HepG2 (cell line): ENCODE results near the gene AHCYL2. TPM values are rescaled to one million over a fixed set of nuclear protein-coding genes. Genes with fewer than 3 reads are reported as not detected.

Experiments used
- ATAC-seq: fragments of 200-7000 bp; cut with Tn5 transposase; 3 replicates; pipeline ENCODE4 v1.9.1; 2020; ENCODE audit warnings: mild to moderate bottlenecking, moderate library complexity
- BruUV-seq: library from RNA; stranded (reverse); fragments of 400-500 nt; replicated peaks from 2 replicates; lab custom pipeline; 2021; lab: Mats Ljungman, UMichigan
- CTCF ChIA-PET: fragments of 300-600 bp; formaldehyde crosslinking; extraction: SDS; loops from one replicate; lab custom pipeline; 2021; ENCODE audit warnings: low total read pairs, inconsistent platforms, low intra/inter-chr PET ratio; lab: Yijun Ruan, JAX
- POLR2A ChIA-PET: fragments of 350-600 bp; sonication (Branson Sonifier 250); formaldehyde crosslinking; loops from one replicate; lab custom pipeline; 2020; ENCODE audit warnings: antibody characterized with exemption, inconsistent platforms; lab: Yijun Ruan, JAX
- DNase-seq: peaks from one replicate; pipeline ENCODE4 v3.0.0-alpha.2; 2015; ENCODE audit warnings: low spot score
- FAIRE-seq: peaks from 3 replicates; lab custom pipeline; 2011; peaks lifted over from hg19 to GRCh38; lab: Jason Lieb, UNC
- H2AFZ ChIP-seq: one replicate; pipeline ENCODE4 v1.6.1; 2011; ENCODE audit warnings: low read length, inconsistent platforms
- H3K27ac ChIP-seq: fragments of 300-600 bp; 3 replicates; pipeline ENCODE4 v1.8.0; 2011; ENCODE audit warnings: mixed run types, mild to moderate bottlenecking, mixed read lengths, low read length, inconsistent platforms; ENCODE audit not compliant: insufficient read depth; ENCODE audit errors: extremely low read length
- H3K27me3 ChIP-seq, 2 experiments: fragments of 200-600 bp in 1 of 2; 2 replicates in 1 of 2; 3 replicates in 1 of 2; pipeline versions ENCODE4 v1.6.0 to v1.8.0; 2011; ENCODE audit warnings: low read length in 2 of 2, mild to moderate bottlenecking in 2 of 2, moderate library complexity in 2 of 2, inconsistent platforms in 1 of 2; ENCODE audit not compliant: insufficient read depth in 2 of 2, control insufficient read depth in 1 of 2
- H3K36me3 ChIP-seq, 2 experiments: fragments of 200-600 bp in 1 of 2; replicated peaks in 1 of 2; 2 replicates in 1 of 2; 3 replicates in 1 of 2; pipeline versions ENCODE4 v1.5.1 to v1.8.0; 2011; ENCODE audit warnings: low read length in 2 of 2, inconsistent platforms in 1 of 2; ENCODE audit not compliant: insufficient read depth in 2 of 2, control insufficient read depth in 1 of 2
- H3K4me1 ChIP-seq: 2 replicates; pipeline ENCODE4 v1.5.1; 2012; ENCODE audit warnings: low read length, inconsistent platforms; ENCODE audit not compliant: insufficient read depth
- H3K4me2 ChIP-seq: 2 replicates; pipeline ENCODE4 v1.6.0; 2011; ENCODE audit warnings: low read depth, low read length, inconsistent platforms
- H3K4me3 ChIP-seq, 3 experiments: fragments of 200-600 bp in 1 of 3; sonication (generic), shearing (Covaris generic) in 1 of 3; replicated peaks in 1 of 3; 2 replicates each; pipeline ENCODE4 v1.5.1; 2011 to 2016; ENCODE audit warnings: low read length in 3 of 3, inconsistent platforms in 2 of 3, low read depth in 2 of 3, mild to moderate bottlenecking in 2 of 3, control low read depth in 1 of 3, mixed read lengths in 1 of 3; ENCODE audit not compliant: insufficient read depth in 1 of 3
- H3K79me2 ChIP-seq: one replicate; pipeline ENCODE4 v1.6.1; 2011; ENCODE audit warnings: low read length, inconsistent platforms; ENCODE audit not compliant: insufficient read depth
- H3K9ac ChIP-seq: 2 replicates; pipeline ENCODE4 v1.6.0; 2011; ENCODE audit warnings: mild to moderate bottlenecking, low read depth, low read length, inconsistent platforms; ENCODE audit not compliant: insufficient read depth
- H3K9me3 ChIP-seq: 2 replicates; pipeline ENCODE4 v1.5.1; 2012; ENCODE audit warnings: mild to moderate bottlenecking, low read length
- H4K20me1 ChIP-seq: 2 replicates; pipeline ENCODE4 v1.6.0; 2011; ENCODE audit warnings: inconsistent platforms, mild to moderate bottlenecking, low read length, moderate library complexity; ENCODE audit not compliant: insufficient read depth
- BRD4 ChIP-seq: sonication (generic); formaldehyde crosslinking; IDR thresholded peaks from 2 replicates; pipeline ENCODE4 v1.4.0; 2020; ENCODE audit warnings: missing genetic modification reagents
- CBX1 ChIP-seq: IDR thresholded peaks from one replicate; pipeline ENCODE4 v1.6.1; 2016; ENCODE audit warnings: antibody characterized with exemption, low read depth
- FOXP1 ChIP-seq, 2 experiments: fragments of 450-650 bp in 1 of 2; IDR thresholded peaks; 2 replicates each; pipeline ENCODE4 v1.6.1; 2017 to 2018; ENCODE audit warnings: antibody characterized with exemption in 1 of 2
- FUBP1 ChIP-seq: sonication (generic); formaldehyde crosslinking; IDR thresholded peaks from 2 replicates; pipeline ENCODE4 v1.5.1; 2020; ENCODE audit warnings: missing genetic modification reagents, mild to moderate bottlenecking, borderline replicate concordance
- GLI4 ChIP-seq: sonication (generic); formaldehyde crosslinking; IDR thresholded peaks from 2 replicates; pipeline ENCODE4 v1.5.1; 2020; ENCODE audit warnings: missing genetic modification reagents, mild to moderate bottlenecking, moderate library complexity, borderline replicate concordance
- HNRNPLL ChIP-seq: fragments of 200-400 bp; formaldehyde crosslinking; IDR thresholded peaks from 2 replicates; pipeline ENCODE4 v1.6.1; 2017; ENCODE audit warnings: mild to moderate bottlenecking, low read depth, low read length; ENCODE audit not compliant: poor library complexity, severe bottlenecking
- PHF21A ChIP-seq: sonication (generic); formaldehyde crosslinking; IDR thresholded peaks from 2 replicates; pipeline ENCODE4 v1.5.0; 2020; ENCODE audit warnings: mild to moderate bottlenecking, missing genetic modification reagents
- REXO4 ChIP-seq: sonication (generic); formaldehyde crosslinking; IDR thresholded peaks from 2 replicates; pipeline ENCODE4 v1.8.0; 2022; ENCODE audit warnings: missing genetic modification reagents, mild to moderate bottlenecking, borderline replicate concordance
- ZBTB46 ChIP-seq: sonication (generic); formaldehyde crosslinking; IDR thresholded peaks from 2 replicates; pipeline ENCODE4 v1.4.0; 2020; ENCODE audit warnings: mild to moderate bottlenecking, missing genetic modification reagents, borderline replicate concordance
- ZNF546 ChIP-seq: sonication (generic); formaldehyde crosslinking; conservative IDR thresholded peaks from 2 replicates; pipeline ENCODE4 v1.8.1; 2023; ENCODE audit warnings: mild to moderate bottlenecking, missing genetic modification reagents
- ZNF776 ChIP-seq: sonication (generic); formaldehyde crosslinking; IDR thresholded peaks from 2 replicates; pipeline ENCODE4 v1.4.0; 2020; ENCODE audit warnings: mild to moderate bottlenecking, missing genetic modification reagents
- WGBS: methylation state at CpG from one replicate; pipeline ENCODE4 v1.1.6; 2017; ENCODE audit warnings: low lambda C conversion rate; 5-methylcytosine and 5-hydroxymethylcytosine counted together
- in situ Hi-C: cut with HindIII; loops from 2 replicates; pipeline ENCODE4 v1.10.0; 2017; ENCODE audit warnings: low pct_unique_long_range_greater_than_20kb; ENCODE audit not compliant: extremely low pct_ligation_motif_present
- intact Hi-C: fragments of 100-400 bp; cut with micrococcal nuclease; formaldehyde crosslinking; loops from one replicate; pipeline ENCODE4 v1.10.0; 2022; ENCODE audit not compliant: unreplicated experiment
- polyA plus RNA-seq, 8 experiments: library from polyadenylated mRNA; depleted of rRNA in 3 of 8; stranded (reverse) in 7 of 8; unstranded in 1 of 8; fragments of >200 nt; fragmentation: Illumina TruSeq in 4 of 8; extraction: Trizol in 4 of 8; gene quantifications; 2 replicates each; pipeline versions ENCODE4 v1.2.1 to v1.2.3, GENCODE V29; 2011 to 2016; ENCODE audit warnings: low read depth in 4 of 8, missing spikeins in 1 of 8, mixed read lengths in 1 of 8; ENCODE audit not compliant: insufficient read depth in 1 of 8
- total RNA-seq, 5 experiments: library from RNA; depleted of rRNA; stranded (reverse); fragments of >200 nt; fragmentation: Illumina TruSeq; extraction: Trizol; gene quantifications; 2 replicates each; pipeline ENCODE4 v1.2.3, GENCODE V29; 2016; ENCODE audit warnings: low read depth in 1 of 5

Gene AHCYL2
- total and polyA plus RNA-seq, 2 of the 13 experiments (the other 11 are each of a cell fraction or from before 2014, with no cell fraction given), result 9.5 to 14.7 TPM

- ChIA-PET CTCF (no interaction called here), POLR2A (no interaction called here)
- Histone ChIP-seq H3K9ac (no peak overlapping the region), H3K9me3 (no peaks in the 10 kb centered on the region), H3K79me2 (no peaks in the 10 kb centered on the region), H3K4me2 (no peak overlapping the region), H4K20me1 (no peaks in the 10 kb centered on the region), H2AFZ (no peak overlapping the region), H3K36me3 (peaks cover 4 to 41% of the 10 kb centered on the region in 2 experiments), H3K27ac (no peak overlapping the region), H3K4me1 (no peaks in the 10 kb centered on the region), H3K4me3 (no peak overlapping the region), H3K27me3 (no peaks in the 10 kb centered on the region)
- DNase-seq, result no peak
- TF ChIP-seq ZBTB46 (CRISPR knock-in tag) (no peak), ZNF546 (CRISPR knock-in tag) (no peak), BRD4 (CRISPR knock-in tag) (no peak), ZNF776 (CRISPR knock-in tag) (no peak), GLI4 (CRISPR knock-in tag) (no peak), HNRNPLL (no peak), PHF21A (CRISPR knock-in tag) (no peak), FOXP1 (IDR thresholded peaks at IDR 0.05) (no peak), FOXP1 (CRISPR knock-in tag; IDR thresholded peaks at IDR 0.05) (no peak), REXO4 (no peak), FUBP1 (CRISPR knock-in tag) (no peak), CBX1 (no peak)
- 94% methylated on average over 4 of the region's 5 CpGs for WGBS
- in situ Hi-C loops (no loop called here), intact Hi-C loops (no loop called here)
- no peak for FAIRE-seq
- ATAC-seq, result no peak
- BruUV-seq, result no TSS peak
Observed at GRCh38 chr7:129458171-129458570, 233.3 kb downstream of the AHCYL2 start.
